D721Med (cell line): Measurements from ENCODE around the gene RER1.

Experiments used
- DNase-seq: peaks from one replicate; pipeline ENCODE4 v3.0.0; 2011; ENCODE audit warnings: low spot score; ENCODE audit not compliant: insufficient read length
- FAIRE-seq: peaks from 2 replicates; lab custom pipeline; 2011; peaks lifted over from hg19 to GRCh38; lab: Jason Lieb, UNC
- CTCF ChIP-seq: IDR thresholded peaks from 2 replicates; pipeline ENCODE4 v1.5.1; 2012; ENCODE audit warnings: mild to moderate bottlenecking, control low read depth; ENCODE audit not compliant: insufficient read depth; ENCODE audit errors: missing control alignments

The RER1 gene, protein sequence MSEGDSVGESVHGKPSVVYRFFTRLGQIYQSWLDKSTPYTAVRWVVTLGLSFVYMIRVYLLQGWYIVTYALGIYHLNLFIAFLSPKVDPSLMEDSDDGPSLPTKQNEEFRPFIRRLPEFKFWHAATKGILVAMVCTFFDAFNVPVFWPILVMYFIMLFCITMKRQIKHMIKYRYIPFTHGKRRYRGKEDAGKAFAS

GRCh38 chr1:2391041-2391930, at the start of gene RER1, which contains the start of gene MORN1:
Gene RER1 (plus strand): TSS chr1:2391841. CDS start chr1:2395791, 3,950 bp downstream.
Gene MORN1 (minus strand): TSS chr1:2391554. CDS start chr1:2391533, 21 bp downstream.
- FAIRE-seq: no peak
- DNase-seq: peak; percentile 71
- TF ChIP-seq CTCF: no peak

GRCh38 chr1:2342384-2343022, 49.1 kb upstream of the RER1 start:
- no peak for FAIRE-seq
- DNase-seq: no peak
- no peak for TF ChIP-seq CTCF

- no peak for TF ChIP-seq CTCF
- FAIRE-seq (no peak), DNase-seq (no peak)
Measured at GRCh38 chr1:2343023-2343935, 48.4 kb upstream of the RER1 start.

GRCh38 chr1:2344121-2344681, 47.4 kb upstream of the RER1 start:
- DNase-seq (no peak), FAIRE-seq (no peak)
- TF ChIP-seq CTCF: no peak

GRCh38 chr1:2344744-2345296, 46.8 kb upstream of the RER1 start:
- DNase-seq (no peak), FAIRE-seq (no peak)
- no peak for TF ChIP-seq CTCF
